Endothelial cell of coronary artery (primary cell): ENCODE data around the gene TAS2R1. TPM values are rescaled to one million over a fixed set of nuclear protein-coding genes. Genes with fewer than 3 reads are reported as not detected.

Source experiments
- total RNA-seq: library from RNA; depleted of rRNA; stranded (reverse); fragments of >200 nt; gene quantifications from 2 replicates; pipeline ENCODE4 v1.2.3, GENCODE V29; 2014

Gene TAS2R1, protein sequence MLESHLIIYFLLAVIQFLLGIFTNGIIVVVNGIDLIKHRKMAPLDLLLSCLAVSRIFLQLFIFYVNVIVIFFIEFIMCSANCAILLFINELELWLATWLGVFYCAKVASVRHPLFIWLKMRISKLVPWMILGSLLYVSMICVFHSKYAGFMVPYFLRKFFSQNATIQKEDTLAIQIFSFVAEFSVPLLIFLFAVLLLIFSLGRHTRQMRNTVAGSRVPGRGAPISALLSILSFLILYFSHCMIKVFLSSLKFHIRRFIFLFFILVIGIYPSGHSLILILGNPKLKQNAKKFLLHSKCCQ
- not detected in 2 replicates for total RNA-seq

DNA sequence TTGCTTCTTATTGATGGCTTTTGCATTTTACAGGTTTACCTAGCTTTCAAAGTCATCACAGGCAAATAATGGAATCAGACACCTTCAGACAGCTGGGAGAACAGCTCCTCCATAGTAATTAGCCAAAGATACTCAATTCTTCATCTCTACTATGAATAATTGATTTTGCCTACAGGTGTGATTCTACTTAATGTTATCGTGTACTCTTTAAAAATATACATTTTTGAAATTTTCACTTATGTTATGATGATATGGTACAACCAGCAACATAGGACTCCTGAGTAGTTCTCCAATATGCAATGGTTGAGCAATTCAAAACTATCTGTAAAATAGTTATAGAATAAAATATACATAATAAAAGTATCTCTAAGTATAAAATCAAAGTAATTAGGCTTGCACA lies at the start of gene TAS2R1:
Gene TAS2R1 (minus strand): TSS at position 101 of the 400 bp plus-strand sequence. CDS start 319 bp downstream, outside the sequence.

Other genes with a start within 250 kb of the TAS2R1 start
- under 0.01 and 12.7 TPM in 2 replicates for gene SEMA5A, start 84.3 kb downstream of the TAS2R1 start, total RNA-seq